GM21367 (cell line): Measurements from ENCODE around the gene KIF18B.
"Not testable (repeated sequence)": the region's sequence is repeated elsewhere in the genome, so short reads cannot be mapped to it uniquely, and the experiment has no call there.

Experiments used
- ATAC-seq: cut with Tn5 transposase; IDR thresholded peaks from one replicate; pipeline ENCODE4 v1.9.1; 2021; ENCODE audit not compliant: unreplicated experiment

KIF18B gene

GRCh38 chr17:44969144-44969780 is 21.7 kb upstream of the KIF18B start:
- ATAC-seq = no peak

- ATAC-seq = no peak
Observed at GRCh38 chr17:44968225-44969143, 20.9 kb upstream of the KIF18B start, which contains the start of gene C1QL1. TSS of gene C1QL1 (minus strand) at chr17:44968303. CDS start at chr17:44968048, 255 bp downstream.

- ATAC-seq = no peak
Observed at GRCh38 chr17:44967907-44968224, 20.3 kb upstream of the KIF18B start.

- no peak for ATAC-seq
Observed at GRCh38 chr17:44967026-44967906, 19.7 kb upstream of the KIF18B start.

GRCh38 chr17:44966348-44967025 is 18.9 kb upstream of the KIF18B start:
- ATAC-seq = no peak

- ATAC-seq = no peak
Observed at GRCh38 chr17:44965481-44966234, 18.1 kb upstream of the KIF18B start.

GRCh38 chr17:44961921-44962350 is 14.4 kb upstream of the KIF18B start:
- ATAC-seq = no peak

- ATAC-seq = no peak
Observed at GRCh38 chr17:44960691-44961090, 13.1 kb upstream of the KIF18B start.

GRCh38 chr17:44959821-44960531 is 12.4 kb upstream of the KIF18B start:
- ATAC-seq = no peak

GRCh38 chr17:44956998-44957981 is 9.7 kb upstream of the KIF18B start:
- no peak for ATAC-seq

GRCh38 chr17:44955674-44956425 is 8.3 kb upstream of the KIF18B start:
- no peak for ATAC-seq

- ATAC-seq = no peak
Observed at GRCh38 chr17:44952946-44953475, 5.4 kb upstream of the KIF18B start.

- no peak for ATAC-seq
Observed at GRCh38 chr17:44948315-44948795, 782 bp upstream of the KIF18B start.

GRCh38 chr17:44945652-44946051 is 1.9 kb downstream of the KIF18B start:
- not testable (repeated sequence) for ATAC-seq

GRCh38 chr17:44942456-44942855 is 5.1 kb downstream of the KIF18B start:
- ATAC-seq = no peak

GRCh38 chr17:44941712-44942331 is 5.8 kb downstream of the KIF18B start:
- no peak for ATAC-seq

- ATAC-seq = no peak
Observed at GRCh38 chr17:44940768-44941167, 6.8 kb downstream of the KIF18B start.
